ENCODE data around the gene JAKMIP2.

DNA sequence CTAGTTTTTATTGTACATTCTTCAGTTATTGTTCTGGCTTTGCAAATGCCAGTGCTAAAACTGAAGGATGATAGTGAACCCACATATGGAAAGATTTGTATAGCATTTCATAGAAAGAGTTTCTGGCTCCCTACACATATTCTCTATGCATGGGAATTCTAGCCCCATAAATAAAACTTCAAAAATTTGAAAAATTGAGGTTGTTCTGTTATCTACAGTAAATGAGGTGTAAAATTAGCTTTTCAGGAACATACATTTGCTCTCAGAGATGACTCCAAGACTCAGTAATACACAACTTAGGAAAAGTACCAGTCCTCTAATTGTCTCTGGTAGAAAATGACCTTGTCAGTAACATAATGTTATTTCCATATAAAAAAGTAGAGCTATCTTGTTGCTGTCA is 192.4 kb downstream of the JAKMIP2 start:
- TF ChIP-seq GATA1 (IDR thresholded peaks at IDR 0.05; ENCODE audit: low read depth, low read length) (no peak), POLR2A (IDR thresholded peaks at IDR 0.05; ENCODE audit: low read length) (no peak)
